Adipocyte (in vitro differentiated cells): ENCODE measurements around the gene PLCB4.
A peak's percentile ranks its signal among the peaks of the same experiment; 100 is the strongest.

Experiments used
- DNase-seq: peaks from one replicate; pipeline ENCODE4 v3.0.0-alpha.2; 2015; ENCODE audit warnings: low read depth
- H3K27me3 ChIP-seq: replicated peaks from 2 replicates; pipeline ENCODE4 v1.7.0; 2013; ENCODE audit warnings: mild to moderate bottlenecking, low read length, moderate library complexity; ENCODE audit not compliant: control insufficient read depth, insufficient read depth
- H3K36me3 ChIP-seq: 2 replicates; pipeline ENCODE4 v1.7.0; 2013; ENCODE audit warnings: low read length, mild to moderate bottlenecking, moderate library complexity; ENCODE audit not compliant: control insufficient read depth, insufficient read depth, severe bottlenecking
- H3K4me1 ChIP-seq: 2 replicates; pipeline ENCODE4 v1.7.0; 2013; ENCODE audit warnings: mild to moderate bottlenecking, low read length, moderate library complexity; ENCODE audit not compliant: control insufficient read depth, insufficient read depth
- H3K4me3 ChIP-seq: 2 replicates; pipeline ENCODE4 v1.7.0; 2013; ENCODE audit warnings: mild to moderate bottlenecking, low read length, moderate library complexity
- H3K9ac ChIP-seq: 2 replicates; pipeline ENCODE4 v1.7.0; 2013; ENCODE audit warnings: mild to moderate bottlenecking, low read length, moderate library complexity
- H3K9me3 ChIP-seq: 2 replicates; pipeline ENCODE4 v1.7.0; 2013; ENCODE audit warnings: mild to moderate bottlenecking, low read length, moderate library complexity; ENCODE audit not compliant: control insufficient read depth

The PLCB4 gene

DNA sequence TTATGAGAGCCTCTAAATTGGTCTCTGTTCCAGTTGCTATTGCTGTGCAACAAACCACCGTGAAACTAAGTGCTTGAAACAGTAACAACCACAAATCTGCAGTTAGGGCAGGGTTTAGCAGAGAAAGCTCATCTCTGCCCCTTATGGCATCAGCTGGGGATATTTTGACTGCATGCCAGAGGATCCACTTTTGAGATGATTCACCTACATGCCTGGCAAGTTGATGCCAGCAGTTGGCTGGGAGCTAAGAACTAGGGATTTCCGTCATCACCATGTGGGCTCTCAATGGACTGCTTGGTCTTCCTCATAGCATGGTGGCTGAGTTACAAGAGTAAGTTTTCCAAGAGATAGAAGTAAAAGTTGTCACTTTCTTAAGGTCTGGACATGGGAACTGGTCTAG, 35.1 kb downstream of the PLCB4 start:
- no peak overlapping the region for H3K4me3 ChIP-seq

GRCh38 chr20:9108260-9108659, 39.4 kb downstream of the PLCB4 start:
- no peak for DNase-seq
- peaks cover 16% of the 10 kb centered on the region for H3K4me1 ChIP-seq

More for the DNA sequence above, 35.1 kb downstream of the PLCB4 start:
- Histone ChIP-seq H3K36me3 (no peaks in the 10 kb centered on the region), H3K9ac (no peak overlapping the region), H3K9me3 (no peaks in the 10 kb centered on the region), H3K4me1 (no peaks in the 10 kb centered on the region), H3K27me3 (no peaks in the 10 kb centered on the region)
- DNase-seq: no peak

GRCh38 chr20:9109566-9109965, 40.7 kb downstream of the PLCB4 start:
- Histone ChIP-seq H3K9me3 (no peaks in the 10 kb centered on the region), H3K9ac (no peak overlapping the region), H3K4me1 (peaks cover 19% of the 10 kb centered on the region), H3K4me3 (no peak overlapping the region), H3K36me3 (no peaks in the 10 kb centered on the region), H3K27me3 (no peaks in the 10 kb centered on the region)
- no peak for DNase-seq

More at GRCh38 chr20:9108260-9108659, 39.4 kb downstream of the PLCB4 start:
- Histone ChIP-seq H3K9me3 (no peaks in the 10 kb centered on the region), H3K9ac (no peak overlapping the region), H3K27me3 (no peaks in the 10 kb centered on the region), H3K4me3 (no peak overlapping the region), H3K36me3 (no peaks in the 10 kb centered on the region)

DNA sequence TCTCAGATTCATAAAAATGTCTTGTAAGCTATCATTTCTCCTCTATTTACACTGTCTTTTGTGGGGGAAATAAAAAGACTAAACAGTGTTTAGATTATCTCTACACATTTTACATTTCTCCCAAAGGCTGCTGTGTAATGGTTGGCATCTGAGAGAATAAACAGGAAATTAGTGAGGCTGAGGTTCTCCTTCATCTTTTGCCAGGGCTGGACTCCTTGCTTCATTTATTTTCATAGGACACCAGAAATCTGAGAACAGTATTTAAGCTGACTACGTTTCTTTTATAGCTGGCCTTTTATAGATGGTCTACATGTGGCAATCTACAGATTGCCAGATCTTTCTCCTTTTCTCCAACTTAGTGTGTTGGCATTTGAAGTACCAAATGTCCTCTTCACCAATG, 41.5 kb downstream of the PLCB4 start:
- Histone ChIP-seq H3K4me3 (no peak overlapping the region), H3K9ac (no peak overlapping the region), H3K27me3 (no peaks in the 10 kb centered on the region), H3K9me3 (no peaks in the 10 kb centered on the region), H3K36me3 (no peaks in the 10 kb centered on the region), H3K4me1 (peaks cover 19% of the 10 kb centered on the region)
- DNase-seq: peak; percentile 62

- Histone ChIP-seq H3K4me1 (peaks cover 19% of the 10 kb centered on the region), H3K9ac (no peak overlapping the region), H3K4me3 (no peak overlapping the region), H3K27me3 (no peaks in the 10 kb centered on the region), H3K36me3 (no peaks in the 10 kb centered on the region), H3K9me3 (no peaks in the 10 kb centered on the region)
- peak; percentile 54 for DNase-seq
These were observed 42.1 kb downstream of the PLCB4 start for GRCh38 chr20:9110916-9111432.

DNA sequence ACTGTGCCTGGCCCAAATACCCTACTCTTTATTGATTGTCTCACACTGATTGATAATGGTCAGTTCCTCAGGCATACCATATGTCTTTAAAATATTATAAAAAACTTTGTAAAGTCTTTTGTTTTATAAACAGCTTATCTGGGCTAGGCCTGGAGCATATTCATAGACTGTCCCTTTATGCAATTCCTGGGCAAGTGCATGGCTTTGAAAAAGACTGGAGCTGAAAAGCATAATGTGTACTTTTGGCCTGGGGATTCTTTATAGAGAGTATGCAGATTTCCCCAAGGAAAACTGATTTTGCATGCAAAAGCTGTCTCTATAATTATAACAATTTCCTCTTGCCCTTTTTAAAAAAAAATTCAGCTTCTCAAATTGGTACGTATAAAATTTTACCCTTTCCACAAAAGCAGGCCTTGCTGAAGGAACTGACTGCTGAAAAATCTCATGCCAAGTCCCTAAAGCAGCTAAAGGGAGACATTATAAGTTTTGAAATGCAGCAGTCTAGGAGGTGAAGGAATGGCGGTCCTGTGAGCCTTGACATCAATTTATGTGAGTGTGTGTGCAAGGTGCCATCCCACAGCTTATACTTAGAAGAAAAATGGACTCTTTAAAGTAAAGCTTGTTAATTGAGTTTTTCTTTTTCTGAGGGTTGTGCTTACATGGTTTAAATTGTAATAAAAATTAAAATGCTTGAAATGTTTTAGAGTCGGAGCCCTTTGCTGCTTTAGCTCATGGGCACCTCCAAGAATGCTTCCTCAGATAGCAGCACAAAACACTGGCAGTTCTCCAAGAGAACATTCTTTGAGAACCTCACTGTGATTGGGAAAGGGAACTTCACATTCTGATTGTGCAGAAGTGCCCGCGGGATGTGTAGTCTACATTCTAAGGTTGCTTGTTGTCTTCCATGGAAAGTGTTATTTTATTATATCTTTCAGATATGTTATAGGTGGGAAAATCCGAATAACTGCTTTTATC, 43.9 kb downstream of the PLCB4 start:
- H3K36me3 ChIP-seq: no peaks in the 10 kb centered on the region
- no peaks in the 10 kb centered on the region for H3K9me3 ChIP-seq
- H3K4me1 ChIP-seq: peaks cover 19% of the 10 kb centered on the region
- DNase-seq: peak; percentile 85
- H3K4me3 ChIP-seq: no peak overlapping the region
- no peak overlapping the region for H3K9ac ChIP-seq
- H3K27me3 ChIP-seq: no peaks in the 10 kb centered on the region

DNA sequence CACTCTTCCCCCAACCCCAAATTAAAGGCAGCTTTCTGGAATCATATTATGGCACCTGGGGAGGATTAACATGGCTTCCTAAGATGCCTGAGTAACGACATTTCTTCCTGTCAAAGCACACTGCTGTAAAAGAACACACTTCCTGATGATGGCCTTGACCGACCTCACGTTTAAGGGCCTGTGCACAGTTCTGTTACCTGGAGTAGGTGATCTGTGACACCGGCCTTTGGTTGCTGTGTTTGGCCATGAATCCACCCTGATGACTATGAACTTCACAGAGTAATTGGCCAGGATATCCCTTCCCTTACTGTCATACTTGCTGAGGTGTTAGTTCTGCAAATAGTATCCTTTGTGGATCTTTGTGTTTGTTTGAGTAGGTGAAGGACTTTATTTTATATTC, 45.8 kb downstream of the PLCB4 start:
- Histone ChIP-seq H3K9me3 (no peaks in the 10 kb centered on the region), H3K4me3 (no peak overlapping the region), H3K4me1 (peaks cover 19% of the 10 kb centered on the region), H3K9ac (no peak overlapping the region), H3K27me3 (no peaks in the 10 kb centered on the region), H3K36me3 (no peaks in the 10 kb centered on the region)
- DNase-seq: no peak

GRCh38 chr20:9117548-9117947, 48.7 kb downstream of the PLCB4 start:
- no peak for DNase-seq
- no peaks in the 10 kb centered on the region for H3K36me3 ChIP-seq
- H3K9ac ChIP-seq: no peak overlapping the region
- no peak overlapping the region for H3K4me3 ChIP-seq
- H3K27me3 ChIP-seq: no peaks in the 10 kb centered on the region
- peaks cover 10% of the 10 kb centered on the region for H3K4me1 ChIP-seq
- no peaks in the 10 kb centered on the region for H3K9me3 ChIP-seq

- DNase-seq: peak; percentile 46
- Histone ChIP-seq H3K4me3 (no peak overlapping the region), H3K9ac (no peak overlapping the region), H3K9me3 (no peaks in the 10 kb centered on the region), H3K27me3 (no peaks in the 10 kb centered on the region), H3K4me1 (no peaks in the 10 kb centered on the region), H3K36me3 (no peaks in the 10 kb centered on the region)
These were observed 50.9 kb downstream of the PLCB4 start for GRCh38 chr20:9119776-9120175.

GRCh38 chr20:9121211-9121610, 52.3 kb downstream of the PLCB4 start:
- H3K36me3 ChIP-seq: no peaks in the 10 kb centered on the region
- H3K9ac ChIP-seq: no peak overlapping the region
- no peak overlapping the region for H3K4me3 ChIP-seq
- H3K9me3 ChIP-seq: no peaks in the 10 kb centered on the region
- H3K4me1 ChIP-seq: no peaks in the 10 kb centered on the region
- no peaks in the 10 kb centered on the region for H3K27me3 ChIP-seq
- DNase-seq: no peak

GRCh38 chr20:9122571-9122970, 53.7 kb downstream of the PLCB4 start:
- DNase-seq: no peak
- Histone ChIP-seq H3K4me1 (no peaks in the 10 kb centered on the region), H3K9me3 (no peaks in the 10 kb centered on the region), H3K27me3 (no peaks in the 10 kb centered on the region), H3K9ac (no peak overlapping the region), H3K4me3 (no peak overlapping the region), H3K36me3 (no peaks in the 10 kb centered on the region)
